ENCODE measurements around the gene FABP1. TPM values are rescaled to one million over a fixed set of nuclear protein-coding genes. Genes with fewer than 3 reads are reported as not detected.

The FABP1 gene
- polyA plus RNA-seq, 2 of the 4 experiments (the other 2 are of a cell fraction): not detected

DNA sequence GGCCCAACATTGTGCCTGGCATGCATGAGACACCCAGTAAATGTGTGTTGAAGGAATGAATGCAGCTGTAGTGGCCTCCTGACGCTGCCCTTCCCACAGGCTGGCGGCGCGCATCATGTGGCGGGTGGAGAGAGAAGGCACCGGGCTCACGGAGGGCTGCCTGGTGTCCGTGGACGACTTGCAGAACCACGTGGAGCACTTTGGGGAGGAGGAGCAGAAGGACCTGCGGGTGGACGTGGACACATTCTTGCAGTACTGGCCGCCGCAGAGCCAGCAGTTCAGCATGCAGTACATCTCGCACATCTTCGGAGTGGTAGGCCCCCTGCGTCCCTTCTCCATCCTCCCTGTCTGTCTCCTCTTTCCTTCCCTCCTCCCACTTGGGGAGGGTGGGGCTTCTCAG, 40.1 kb downstream of the FABP1 start:
- DNase-seq (ENCODE audit: low read depth in 1 of 2, low spot score in 1 of 2) (no peak), ATAC-seq (no peak), FAIRE-seq (no peak)
- POLR2A ChIA-PET: no interaction called here
- no peak overlapping the region for H3K27ac ChIP-seq
- H3K4me2 ChIP-seq: no peak overlapping the region
- CTCF ChIA-PET: no interaction called here
- no peak overlapping the region for H3K4me3 ChIP-seq
- H3K4me1 ChIP-seq: no peaks in the 10 kb centered on the region
- TF ChIP-seq CHD2 (IDR thresholded peaks at IDR 0.05; ENCODE audit: low read length, partially characterized antibody) (no peak), MYC (IDR thresholded peaks at IDR 0.05; ENCODE audit: borderline replicate concordance, low read length) (no peak), ZNF302 (CRISPR knock-in tag; IDR thresholded peaks at IDR 0.05) (no peak), TP53 (CRISPR knock-in tag; IDR thresholded peaks at IDR 0.05) (no peak), E2F6 (IDR thresholded peaks at IDR 0.05; ENCODE audit: borderline replicate concordance, low read depth) (no peak), FOSB (CRISPR knock-in tag; IDR thresholded peaks at IDR 0.05) (no peak), ELK1 (IDR thresholded peaks at IDR 0.05; ENCODE audit: low read depth, low read length) (no peak), TFCP2L1 (CRISPR knock-in tag; IDR thresholded peaks at IDR 0.05) (no peak)
- TF ChIP-seq, protein P1, sequence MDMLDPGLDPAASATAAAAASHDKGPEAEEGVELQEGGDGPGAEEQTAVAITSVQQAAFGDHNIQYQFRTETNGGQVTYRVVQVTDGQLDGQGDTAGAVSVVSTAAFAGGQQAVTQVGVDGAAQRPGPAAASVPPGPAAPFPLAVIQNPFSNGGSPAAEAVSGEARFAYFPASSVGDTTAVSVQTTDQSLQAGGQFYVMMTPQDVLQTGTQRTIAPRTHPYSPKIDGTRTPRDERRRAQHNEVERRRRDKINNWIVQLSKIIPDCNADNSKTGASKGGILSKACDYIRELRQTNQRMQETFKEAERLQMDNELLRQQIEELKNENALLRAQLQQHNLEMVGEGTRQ (IDR thresholded peaks at IDR 0.05): no peak
- TF ChIP-seq, protein P2, sequence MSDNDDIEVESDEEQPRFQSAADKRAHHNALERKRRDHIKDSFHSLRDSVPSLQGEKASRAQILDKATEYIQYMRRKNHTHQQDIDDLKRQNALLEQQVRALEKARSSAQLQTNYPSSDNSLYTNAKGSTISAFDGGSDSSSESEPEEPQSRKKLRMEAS (IDR thresholded peaks at IDR 0.05): no peak
- no peaks in the 10 kb centered on the region for H3K9me3 ChIP-seq
- 71% methylated on average over 17 of the region's 17 CpGs for WGBS (ENCODE audit: missing lambda C conversion rate)

DNA sequence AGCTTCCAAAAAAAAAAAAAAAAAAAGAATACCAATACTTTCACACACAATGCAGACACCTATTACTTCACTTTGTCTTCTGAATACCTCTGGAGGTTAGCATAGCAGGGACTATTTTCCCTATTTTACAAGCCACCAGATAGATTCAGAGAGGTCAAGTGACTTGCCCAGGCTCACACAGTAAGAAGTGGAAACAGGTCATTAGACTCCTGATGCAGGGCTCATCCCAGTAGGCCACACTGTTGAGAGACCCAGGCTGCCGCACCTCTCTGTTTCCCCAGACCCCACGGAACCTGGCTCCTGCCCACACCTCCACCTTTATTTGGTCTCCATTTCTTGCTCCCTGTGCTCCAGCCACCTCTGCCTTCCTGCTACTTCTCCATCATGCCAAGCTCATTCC, 40.8 kb downstream of the FABP1 start:
- TF ChIP-seq FOXS1 (CRISPR knock-in tag; IDR thresholded peaks at IDR 0.05) (no peak), HDAC2 (IDR thresholded peaks at IDR 0.05) (no peak), NFE2L2 (conservative IDR thresholded peaks at IDR 0.05; ENCODE audit: low read length) (no peak), ZFP36 (IDR thresholded peaks at IDR 0.05; ENCODE audit: borderline replicate concordance, partially characterized antibody) (no peak), ZNF302 (CRISPR knock-in tag; IDR thresholded peaks at IDR 0.05) (no peak), MAZ (IDR thresholded peaks at IDR 0.05; ENCODE audit: borderline replicate concordance, low read depth, low read length) (no peak), RCOR1 (IDR thresholded peaks at IDR 0.05; ENCODE audit: low read depth, low read length) (no peak), BCL3 (IDR thresholded peaks at IDR 0.05) (no peak), POLR2AphosphoS2 (conservative IDR thresholded peaks at IDR 0.05; ENCODE audit: low read length) (no peak), EP300 (IDR thresholded peaks at IDR 0.05) (no peak), ZC3H11A (IDR thresholded peaks at IDR 0.05) (no peak), RARB (CRISPR knock-in tag; IDR thresholded peaks at IDR 0.05) (no peak)
- TF ChIP-seq, protein P1 (IDR thresholded peaks at IDR 0.05): no peak
- H3K27ac ChIP-seq: no peak overlapping the region
- H3K4me3 ChIP-seq: no peak overlapping the region
- ChIA-PET CTCF (no interaction called here), POLR2A (no interaction called here)
- ATAC-seq (no peak), DNase-seq (ENCODE audit: low read depth in 1 of 2, low spot score in 1 of 2) (no peak), FAIRE-seq (no peak)
- WGBS (ENCODE audit: missing lambda C conversion rate): 69% methylated on average over 2 of the region's 2 CpGs
- H3K4me1 ChIP-seq: no peaks in the 10 kb centered on the region
- no peak overlapping the region for H3K4me2 ChIP-seq
- H3K9me3 ChIP-seq: no peaks in the 10 kb centered on the region
